SK-N-SH treated with all-trans-retinoic acid at 6 μM for 48 hours (cell line): Measurements from ENCODE around the gene ADK.

Experiments used
- ATAC-seq: fragments of 200-7000 bp; cut with Tn5 transposase; 3 replicates; pipeline ENCODE4 v1.9.1; 2020; ENCODE audit warnings: mild to moderate bottlenecking, moderate library complexity
- ARNTL ChIP-seq: fragments of 450-650 bp; formaldehyde crosslinking; IDR thresholded peaks from 2 replicates; pipeline ENCODE4 v1.5.0; 2020; ENCODE audit warnings: low read depth, mild to moderate bottlenecking, moderate library complexity, borderline replicate concordance
- BACH2 ChIP-seq: fragments of 250-450 bp; sonication (Bioruptor Pico); IDR thresholded peaks from 2 replicates; pipeline ENCODE4 v1.9.0; 2021; ENCODE audit warnings: mild to moderate bottlenecking, borderline replicate concordance
- CSDC2 ChIP-seq: fragments of 250-450 bp; sonication (Bioruptor Pico); IDR thresholded peaks from 2 replicates; pipeline ENCODE4 v1.5.0; 2020; ENCODE audit warnings: mild to moderate bottlenecking, moderate library complexity
- ESRRG ChIP-seq: fragments of 250-450 bp; sonication (Bioruptor Pico); IDR thresholded peaks from 2 replicates; pipeline ENCODE4 v1.6.1; 2021; ENCODE audit warnings: mild to moderate bottlenecking
- GLIS3 ChIP-seq: fragments of 250-450 bp; sonication (Bioruptor Pico); IDR thresholded peaks from 2 replicates; pipeline ENCODE4 v1.5.0; 2020; ENCODE audit warnings: mild to moderate bottlenecking, moderate library complexity
- ISL1 ChIP-seq: fragments of 250-450 bp; sonication (Bioruptor Pico); IDR thresholded peaks from 2 replicates; pipeline ENCODE4 v2.1.2; 2022; ENCODE audit warnings: mild to moderate bottlenecking, moderate library complexity
- PPARA ChIP-seq: fragments of 250-450 bp; sonication (Bioruptor Pico); IDR thresholded peaks from 2 replicates; pipeline ENCODE4 v1.5.0; 2020; ENCODE audit warnings: mild to moderate bottlenecking, borderline replicate concordance
- RARB ChIP-seq: fragments of 250-450 bp; sonication (Bioruptor Pico); IDR thresholded peaks from 2 replicates; pipeline ENCODE4 v1.8.0; 2021; ENCODE audit warnings: mild to moderate bottlenecking, moderate library complexity
- SNAI2 ChIP-seq: fragments of 250-450 bp; sonication (Bioruptor Pico); IDR thresholded peaks from 2 replicates; pipeline ENCODE4 v1.5.0; 2020; ENCODE audit warnings: mild to moderate bottlenecking, moderate library complexity
- TCF4 ChIP-seq: fragments of 250-450 bp; sonication (Bioruptor Pico); IDR thresholded peaks from 2 replicates; pipeline ENCODE4 v1.8.0; 2021; ENCODE audit warnings: mild to moderate bottlenecking, moderate library complexity, borderline replicate concordance
- TOX ChIP-seq: fragments of 250-450 bp; sonication (Bioruptor Pico); IDR thresholded peaks from 2 replicates; pipeline ENCODE4 v1.8.0; 2021; ENCODE audit warnings: mild to moderate bottlenecking, moderate library complexity, borderline replicate concordance
- ZC3H10 ChIP-seq: fragments of 250-450 bp; sonication (Bioruptor Pico); IDR thresholded peaks from 2 replicates; pipeline ENCODE4 v1.5.1; 2021; ENCODE audit warnings: mild to moderate bottlenecking, moderate library complexity
- ZFP3 ChIP-seq: fragments of 250-450 bp; sonication (Bioruptor Pico); IDR thresholded peaks from 2 replicates; pipeline ENCODE4 v1.5.0; 2020; ENCODE audit warnings: mild to moderate bottlenecking, moderate library complexity
- ZFP30 ChIP-seq: fragments of 450-650 bp; formaldehyde crosslinking; IDR thresholded peaks from 2 replicates; pipeline ENCODE4 v1.5.0; 2022; ENCODE audit warnings: mild to moderate bottlenecking, moderate library complexity
- ZNF565 ChIP-seq: fragments of 450-650 bp; formaldehyde crosslinking; conservative IDR thresholded peaks from 2 replicates; pipeline ENCODE4 v1.5.0; 2020; ENCODE audit warnings: low read depth, mild to moderate bottlenecking, moderate library complexity
- ZNF8 ChIP-seq: fragments of 450-650 bp; formaldehyde crosslinking; IDR thresholded peaks from 2 replicates; pipeline ENCODE4 v1.5.0; 2020; ENCODE audit warnings: mild to moderate bottlenecking, moderate library complexity
- TF ChIP-seq, protein P1 (sequence below): fragments of 250-450 bp; sonication (Bioruptor Pico); IDR thresholded peaks from 2 replicates; pipeline ENCODE4 v1.8.0; 2020; ENCODE audit warnings: mild to moderate bottlenecking, moderate library complexity, borderline replicate concordance
- TF ChIP-seq, protein P2 (sequence below): fragments of 250-450 bp; sonication (Bioruptor Pico); IDR thresholded peaks from 2 replicates; pipeline ENCODE4 v1.5.0; 2020; ENCODE audit warnings: mild to moderate bottlenecking, moderate library complexity
- TF ChIP-seq, protein P3 (sequence below): fragments of 250-450 bp; sonication (Bioruptor Pico); IDR thresholded peaks from 2 replicates; pipeline ENCODE4 v1.8.0; 2021; ENCODE audit warnings: low read depth, mild to moderate bottlenecking, moderate library complexity, borderline replicate concordance
- TF ChIP-seq, protein P4 (sequence below): fragments of 250-450 bp; sonication (Bioruptor Pico); IDR thresholded peaks from 2 replicates; pipeline ENCODE4 v1.5.1; 2021; ENCODE audit warnings: mild to moderate bottlenecking, moderate library complexity
- TF ChIP-seq, protein P5 (sequence below): fragments of 250-450 bp; sonication (Bioruptor Pico); IDR thresholded peaks from 2 replicates; pipeline ENCODE4 v1.5.1; 2020; ENCODE audit warnings: low read depth, mild to moderate bottlenecking, moderate library complexity

The ADK gene

DNA sequence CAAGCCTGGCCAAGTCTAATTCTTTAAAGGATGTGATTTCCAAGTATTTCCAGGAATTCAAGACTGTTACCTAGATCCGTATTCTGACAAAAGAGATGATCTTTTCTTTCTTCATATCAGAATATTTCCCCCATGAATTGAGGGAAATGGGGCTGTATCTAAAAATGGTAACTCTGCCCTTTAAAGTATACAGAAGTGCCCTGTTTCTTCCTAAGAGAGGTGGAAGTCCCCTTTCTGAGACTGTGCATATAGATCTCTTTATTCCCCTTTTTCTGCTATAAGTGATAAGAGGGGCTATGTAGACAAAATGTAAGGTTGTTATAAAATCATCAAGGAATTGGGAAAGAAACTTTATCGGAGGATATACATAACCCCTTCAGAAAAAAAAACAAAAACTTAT is 388.3 kb downstream of the ADK start:
- TF ChIP-seq ARNTL (CRISPR knock-in tag) (no peak), ZC3H10 (no peak), ZNF8 (CRISPR knock-in tag) (no peak), CSDC2 (no peak)
- no peak for ATAC-seq

DNA sequence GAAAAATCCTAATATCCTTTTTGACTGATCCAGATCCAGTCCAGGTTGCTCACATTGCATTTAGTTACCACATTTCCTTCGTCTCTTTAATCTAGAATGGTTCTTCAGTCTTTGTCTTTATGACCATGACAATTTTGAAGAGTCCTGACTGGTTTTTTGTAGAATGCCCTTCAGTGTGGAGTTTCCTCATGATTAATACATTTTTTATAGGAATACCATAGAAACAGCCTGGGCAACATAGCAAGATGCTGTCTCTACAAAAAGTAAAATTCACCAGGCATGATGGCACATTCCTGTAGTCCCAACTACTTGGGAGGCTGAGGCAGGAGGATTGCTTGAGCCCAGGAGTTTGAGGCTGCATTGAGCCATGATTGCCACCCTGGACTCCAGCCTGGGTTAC is 390.4 kb downstream of the ADK start:
- no peak for ATAC-seq
- TF ChIP-seq ZNF565 = no peak
- no peak for TF ChIP-seq RARB (CRISPR knock-in tag)
- TF ChIP-seq, protein P1, sequence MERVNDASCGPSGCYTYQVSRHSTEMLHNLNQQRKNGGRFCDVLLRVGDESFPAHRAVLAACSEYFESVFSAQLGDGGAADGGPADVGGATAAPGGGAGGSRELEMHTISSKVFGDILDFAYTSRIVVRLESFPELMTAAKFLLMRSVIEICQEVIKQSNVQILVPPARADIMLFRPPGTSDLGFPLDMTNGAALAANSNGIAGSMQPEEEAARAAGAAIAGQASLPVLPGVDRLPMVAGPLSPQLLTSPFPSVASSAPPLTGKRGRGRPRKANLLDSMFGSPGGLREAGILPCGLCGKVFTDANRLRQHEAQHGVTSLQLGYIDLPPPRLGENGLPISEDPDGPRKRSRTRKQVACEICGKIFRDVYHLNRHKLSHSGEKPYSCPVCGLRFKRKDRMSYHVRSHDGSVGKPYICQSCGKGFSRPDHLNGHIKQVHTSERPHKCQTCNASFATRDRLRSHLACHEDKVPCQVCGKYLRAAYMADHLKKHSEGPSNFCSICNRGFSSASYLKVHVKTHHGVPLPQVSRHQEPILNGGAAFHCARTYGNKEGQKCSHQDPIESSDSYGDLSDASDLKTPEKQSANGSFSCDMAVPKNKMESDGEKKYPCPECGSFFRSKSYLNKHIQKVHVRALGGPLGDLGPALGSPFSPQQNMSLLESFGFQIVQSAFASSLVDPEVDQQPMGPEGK (CRISPR knock-in tag) = no peak
- no peak for TF ChIP-seq ISL1 (CRISPR knock-in tag)
- TF ChIP-seq, protein P2, sequence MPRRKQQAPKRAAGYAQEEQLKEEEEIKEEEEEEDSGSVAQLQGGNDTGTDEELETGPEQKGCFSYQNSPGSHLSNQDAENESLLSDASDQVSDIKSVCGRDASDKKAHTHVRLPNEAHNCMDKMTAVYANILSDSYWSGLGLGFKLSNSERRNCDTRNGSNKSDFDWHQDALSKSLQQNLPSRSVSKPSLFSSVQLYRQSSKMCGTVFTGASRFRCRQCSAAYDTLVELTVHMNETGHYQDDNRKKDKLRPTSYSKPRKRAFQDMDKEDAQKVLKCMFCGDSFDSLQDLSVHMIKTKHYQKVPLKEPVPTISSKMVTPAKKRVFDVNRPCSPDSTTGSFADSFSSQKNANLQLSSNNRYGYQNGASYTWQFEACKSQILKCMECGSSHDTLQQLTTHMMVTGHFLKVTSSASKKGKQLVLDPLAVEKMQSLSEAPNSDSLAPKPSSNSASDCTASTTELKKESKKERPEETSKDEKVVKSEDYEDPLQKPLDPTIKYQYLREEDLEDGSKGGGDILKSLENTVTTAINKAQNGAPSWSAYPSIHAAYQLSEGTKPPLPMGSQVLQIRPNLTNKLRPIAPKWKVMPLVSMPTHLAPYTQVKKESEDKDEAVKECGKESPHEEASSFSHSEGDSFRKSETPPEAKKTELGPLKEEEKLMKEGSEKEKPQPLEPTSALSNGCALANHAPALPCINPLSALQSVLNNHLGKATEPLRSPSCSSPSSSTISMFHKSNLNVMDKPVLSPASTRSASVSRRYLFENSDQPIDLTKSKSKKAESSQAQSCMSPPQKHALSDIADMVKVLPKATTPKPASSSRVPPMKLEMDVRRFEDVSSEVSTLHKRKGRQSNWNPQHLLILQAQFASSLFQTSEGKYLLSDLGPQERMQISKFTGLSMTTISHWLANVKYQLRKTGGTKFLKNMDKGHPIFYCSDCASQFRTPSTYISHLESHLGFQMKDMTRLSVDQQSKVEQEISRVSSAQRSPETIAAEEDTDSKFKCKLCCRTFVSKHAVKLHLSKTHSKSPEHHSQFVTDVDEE = no peak
- no peak for TF ChIP-seq SNAI2 (CRISPR knock-in tag)
- TF ChIP-seq, protein P3, sequence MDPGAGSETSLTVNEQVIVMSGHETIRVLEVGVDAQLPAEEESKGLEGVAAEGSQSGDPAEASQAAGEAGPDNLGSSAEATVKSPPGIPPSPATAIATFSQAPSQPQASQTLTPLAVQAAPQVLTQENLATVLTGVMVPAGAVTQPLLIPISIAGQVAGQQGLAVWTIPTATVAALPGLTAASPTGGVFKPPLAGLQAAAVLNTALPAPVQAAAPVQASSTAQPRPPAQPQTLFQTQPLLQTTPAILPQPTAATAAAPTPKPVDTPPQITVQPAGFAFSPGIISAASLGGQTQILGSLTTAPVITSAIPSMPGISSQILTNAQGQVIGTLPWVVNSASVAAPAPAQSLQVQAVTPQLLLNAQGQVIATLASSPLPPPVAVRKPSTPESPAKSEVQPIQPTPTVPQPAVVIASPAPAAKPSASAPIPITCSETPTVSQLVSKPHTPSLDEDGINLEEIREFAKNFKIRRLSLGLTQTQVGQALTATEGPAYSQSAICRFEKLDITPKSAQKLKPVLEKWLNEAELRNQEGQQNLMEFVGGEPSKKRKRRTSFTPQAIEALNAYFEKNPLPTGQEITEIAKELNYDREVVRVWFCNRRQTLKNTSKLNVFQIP (CRISPR knock-in tag) = no peak
- TF ChIP-seq, protein P4, sequence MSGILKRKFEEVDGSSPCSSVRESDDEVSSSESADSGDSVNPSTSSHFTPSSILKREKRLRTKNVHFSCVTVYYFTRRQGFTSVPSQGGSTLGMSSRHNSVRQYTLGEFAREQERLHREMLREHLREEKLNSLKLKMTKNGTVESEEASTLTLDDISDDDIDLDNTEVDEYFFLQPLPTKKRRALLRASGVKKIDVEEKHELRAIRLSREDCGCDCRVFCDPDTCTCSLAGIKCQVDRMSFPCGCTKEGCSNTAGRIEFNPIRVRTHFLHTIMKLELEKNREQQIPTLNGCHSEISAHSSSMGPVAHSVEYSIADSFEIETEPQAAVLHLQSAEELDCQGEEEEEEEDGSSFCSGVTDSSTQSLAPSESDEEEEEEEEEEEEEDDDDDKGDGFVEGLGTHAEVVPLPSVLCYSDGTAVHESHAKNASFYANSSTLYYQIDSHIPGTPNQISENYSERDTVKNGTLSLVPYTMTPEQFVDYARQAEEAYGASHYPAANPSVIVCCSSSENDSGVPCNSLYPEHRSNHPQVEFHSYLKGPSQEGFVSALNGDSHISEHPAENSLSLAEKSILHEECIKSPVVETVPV (CRISPR knock-in tag) = no peak
- TF ChIP-seq PPARA (CRISPR knock-in tag) = no peak
- TF ChIP-seq ARNTL (CRISPR knock-in tag) = no peak
- TF ChIP-seq, protein P5, sequence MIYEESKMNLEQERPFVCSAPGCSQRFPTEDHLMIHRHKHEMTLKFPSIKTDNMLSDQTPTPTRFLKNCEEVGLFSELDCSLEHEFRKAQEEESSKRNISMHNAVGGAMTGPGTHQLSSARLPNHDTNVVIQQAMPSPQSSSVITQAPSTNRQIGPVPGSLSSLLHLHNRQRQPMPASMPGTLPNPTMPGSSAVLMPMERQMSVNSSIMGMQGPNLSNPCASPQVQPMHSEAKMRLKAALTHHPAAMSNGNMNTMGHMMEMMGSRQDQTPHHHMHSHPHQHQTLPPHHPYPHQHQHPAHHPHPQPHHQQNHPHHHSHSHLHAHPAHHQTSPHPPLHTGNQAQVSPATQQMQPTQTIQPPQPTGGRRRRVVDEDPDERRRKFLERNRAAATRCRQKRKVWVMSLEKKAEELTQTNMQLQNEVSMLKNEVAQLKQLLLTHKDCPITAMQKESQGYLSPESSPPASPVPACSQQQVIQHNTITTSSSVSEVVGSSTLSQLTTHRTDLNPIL (CRISPR knock-in tag) = no peak

DNA sequence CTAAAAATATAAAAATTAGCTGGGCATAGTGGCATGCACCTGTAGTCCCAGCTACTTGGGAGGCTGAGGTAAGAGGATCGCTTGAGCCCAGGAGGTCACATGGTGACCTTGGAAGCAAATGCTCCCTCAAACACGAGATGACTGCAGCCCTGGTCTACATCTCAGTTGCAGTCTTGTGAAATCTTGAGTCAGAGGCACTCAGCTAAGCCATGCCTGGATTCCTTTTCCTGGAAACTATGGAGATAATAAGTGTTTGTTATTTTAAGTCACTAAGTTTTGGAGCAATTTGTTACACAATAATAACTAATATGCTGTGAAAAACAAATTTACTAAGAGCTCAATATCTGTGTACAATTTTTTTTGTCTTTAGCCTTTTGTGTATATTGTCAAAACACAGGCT is 391.1 kb downstream of the ADK start:
- ATAC-seq = no peak
- peak; percentile 72 for TF ChIP-seq ISL1 (CRISPR knock-in tag)
- no peak for TF ChIP-seq ESRRG (CRISPR knock-in tag)

DNA sequence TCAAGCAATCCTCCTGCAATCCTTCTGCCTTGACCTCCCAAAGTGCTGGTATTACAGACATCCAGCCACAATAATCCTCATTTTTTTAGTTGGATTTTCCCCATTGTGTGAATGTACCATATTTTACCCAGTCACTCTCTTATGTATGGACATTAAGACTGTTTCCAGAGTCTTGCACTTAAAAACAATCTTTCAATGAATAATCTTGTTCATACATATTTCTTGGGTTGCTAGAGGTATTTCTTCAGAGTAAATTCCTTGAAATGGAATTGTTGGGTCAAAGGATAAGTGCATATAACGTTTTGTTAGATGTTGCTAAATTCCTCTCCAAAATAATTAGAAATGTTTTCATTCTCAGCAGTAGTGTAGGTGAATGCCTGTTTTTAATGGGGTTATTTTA is 392.3 kb downstream of the ADK start:
- no peak for ATAC-seq
- TF ChIP-seq, protein P1 (CRISPR knock-in tag) = no peak
- TF ChIP-seq TCF4 (no peak), PPARA (CRISPR knock-in tag) (no peak), ARNTL (CRISPR knock-in tag) (no peak), ZFP3 (CRISPR knock-in tag) (no peak), BACH2 (no peak), ZC3H10 (no peak), ZFP30 (CRISPR knock-in tag) (no peak), ISL1 (CRISPR knock-in tag) (no peak), TOX (CRISPR knock-in tag) (no peak), GLIS3 (CRISPR knock-in tag) (no peak), CSDC2 (no peak), ESRRG (CRISPR knock-in tag) (no peak), ZNF565 (no peak)
- TF ChIP-seq, protein P4 (CRISPR knock-in tag) = no peak
